KBM-7 (cell line): ENCODE results near the gene ADIRF.
"Not testable (repeated sequence)": the region's sequence is repeated elsewhere in the genome, so short reads cannot be mapped to it uniquely, and the experiment has no call there.

Experiments used
- DNase-seq: peaks from one replicate; pipeline ENCODE4 v3.0.0-alpha.2; 2015
- in situ Hi-C: fragments of 300-500 bp; cut with MboI; formaldehyde crosslinking; loops from 2 replicates; pipeline ENCODE4 v1.14.3; 2020; ENCODE audit warnings: low sequenced_read_pairs, low pct_unique_long_range_greater_than_20kb, mixed read lengths

ADIRF gene

DNA sequence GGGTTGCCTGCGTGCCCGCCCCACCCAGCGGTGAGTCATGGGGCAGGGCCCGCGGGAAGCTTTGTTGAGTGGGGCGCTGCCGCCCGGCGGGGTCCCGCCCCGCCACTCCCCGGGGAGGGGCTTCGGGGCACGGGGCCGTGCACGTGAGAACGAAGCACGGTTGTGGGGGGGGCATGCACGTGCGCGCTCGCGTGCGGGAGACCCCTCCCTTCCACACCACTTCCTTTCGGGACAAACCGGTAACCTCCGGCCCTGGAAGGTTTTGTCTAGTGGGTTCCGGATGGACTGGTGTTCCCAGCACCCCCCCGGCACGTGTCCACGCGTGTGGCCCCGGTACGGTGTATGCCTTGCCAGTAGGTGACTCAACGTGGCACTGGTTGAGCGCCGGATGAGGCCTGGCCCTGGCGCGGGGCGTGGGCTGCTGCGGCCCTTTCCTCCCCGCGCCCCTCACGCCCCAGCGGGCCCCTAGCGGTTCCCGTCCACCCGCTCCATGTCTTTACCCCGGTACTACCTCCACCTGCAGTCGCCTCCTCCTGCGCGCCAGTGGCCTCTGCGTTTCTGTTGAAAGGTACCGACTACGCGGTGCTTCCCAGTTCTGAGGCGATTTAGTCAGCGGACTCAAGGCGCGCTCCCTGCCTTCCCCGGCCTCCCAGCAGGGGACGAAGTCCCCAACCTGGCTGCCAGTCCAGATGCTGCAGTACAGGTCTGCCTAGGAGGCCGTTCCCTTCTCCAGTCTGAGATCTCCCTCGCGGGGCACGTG, 3.1 kb downstream of the ADIRF start:
- DNase-seq = no peak
- in situ Hi-C loops = no loop called here

DNA sequence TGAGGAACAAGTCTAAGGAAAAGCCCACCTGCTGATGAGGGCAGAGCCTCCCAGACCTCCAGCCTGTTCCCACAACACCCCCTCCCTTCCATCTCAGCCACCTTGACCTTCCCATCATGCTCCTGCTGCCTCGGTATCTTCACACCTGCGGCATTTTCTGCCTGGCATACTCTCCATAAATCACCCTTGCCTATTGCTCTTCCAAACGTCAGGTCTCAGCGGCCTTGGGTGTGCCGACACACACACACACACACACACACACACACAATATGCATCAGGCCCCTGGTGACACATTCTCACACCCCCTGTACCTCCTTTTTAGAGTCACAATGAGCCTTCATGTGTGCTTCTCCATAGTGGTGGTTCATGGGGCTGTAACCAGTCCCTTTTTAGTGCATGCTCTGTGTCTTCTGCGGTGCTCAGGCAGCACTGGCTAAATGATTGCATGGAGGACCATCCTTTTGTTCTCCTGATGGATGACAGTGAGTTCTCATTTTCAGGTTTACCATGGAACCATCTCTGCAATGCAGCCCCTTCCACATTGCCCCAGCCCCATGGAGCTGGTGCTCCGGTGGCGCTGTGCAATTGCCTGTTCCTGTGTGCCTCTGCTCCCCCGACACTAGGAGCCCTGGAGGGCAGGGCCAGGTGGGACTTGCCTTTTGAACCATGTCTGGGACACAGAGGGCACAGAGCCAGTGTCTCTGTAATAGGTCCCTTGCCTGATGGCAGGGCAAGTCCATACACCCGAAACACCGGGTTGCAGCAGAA, 4.5 kb downstream of the ADIRF start:
- DNase-seq = no peak
- in situ Hi-C loops = no loop called here

DNA sequence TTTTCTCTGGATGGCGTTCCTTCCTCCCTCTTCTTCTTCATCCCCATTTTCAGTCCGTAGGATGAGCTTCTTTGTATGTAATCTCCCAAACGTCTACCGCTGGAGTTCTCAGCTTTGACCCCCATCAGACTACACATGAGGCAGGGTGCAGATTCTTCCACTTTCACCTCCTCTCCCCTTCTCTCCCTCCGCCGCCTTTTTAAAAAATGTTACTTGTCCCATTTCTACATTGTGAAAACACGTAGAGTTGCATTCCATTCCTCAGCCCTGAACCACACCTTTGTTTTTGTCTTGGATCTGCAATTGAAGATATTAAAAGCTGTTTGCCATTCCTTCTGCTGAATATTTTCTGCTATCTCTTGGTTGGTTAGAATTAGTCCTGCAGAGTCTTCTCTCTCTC, 6.2 kb downstream of the ADIRF start:
- in situ Hi-C loops = no loop called here
- no peak for DNase-seq

- in situ Hi-C loops = no loop called here
- DNase-seq = no peak
These were observed 8.2 kb downstream of the ADIRF start for GRCh38 chr10:86976362-86977056.

DNA sequence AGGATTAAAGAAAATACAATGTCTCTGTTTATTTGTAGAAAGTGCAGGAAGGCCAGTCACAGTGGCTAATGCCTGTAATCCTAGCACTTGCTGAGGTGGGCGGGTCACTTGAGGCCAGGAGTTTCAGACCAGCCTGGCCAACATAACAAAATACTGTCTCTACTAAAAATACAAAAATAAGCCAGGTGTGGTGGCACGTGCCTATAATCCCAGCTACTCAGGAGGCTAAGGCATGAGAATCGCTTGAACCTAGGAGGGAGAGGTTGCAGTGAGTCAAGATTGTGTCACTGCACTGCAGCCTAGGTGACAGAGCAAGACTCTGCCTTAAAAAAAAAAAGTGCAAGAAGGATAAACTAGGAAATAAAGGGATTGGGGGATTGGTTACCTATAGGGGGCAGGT, 10.2 kb downstream of the ADIRF start:
- DNase-seq, in situ Hi-C loops: not testable (repeated sequence)

- in situ Hi-C loops = no loop called here
- no peak for DNase-seq
These were observed 11.1 kb downstream of the ADIRF start for GRCh38 chr10:86979296-86979818.

DNA sequence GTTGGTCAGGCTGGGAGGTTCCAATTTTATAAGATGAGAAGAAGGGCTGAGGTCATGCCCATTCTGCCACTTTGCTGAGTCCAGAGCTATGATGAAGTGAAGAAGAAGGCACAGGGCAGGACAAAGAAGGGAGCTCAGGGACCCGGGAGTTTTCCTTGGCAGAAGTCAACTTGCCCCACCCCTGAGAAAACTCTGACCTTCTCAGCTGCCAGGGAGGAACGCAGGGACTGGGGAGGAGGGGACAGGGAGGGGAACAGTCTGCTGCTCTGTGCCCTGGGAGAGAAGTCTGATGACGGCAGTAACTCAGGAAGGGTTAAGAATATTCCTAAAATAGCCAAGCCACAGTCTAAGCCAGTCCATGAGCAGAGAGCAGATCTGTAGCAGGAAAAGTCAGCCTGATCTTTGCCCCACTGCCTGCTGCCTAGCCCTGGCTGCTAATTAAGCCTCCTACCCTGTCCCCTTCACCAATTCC, 11.7 kb downstream of the ADIRF start:
- no peak for DNase-seq
- in situ Hi-C loops = no loop called here

GRCh38 chr10:86981020-86981419, 12.7 kb downstream of the ADIRF start:
- DNase-seq, in situ Hi-C loops: not testable (repeated sequence)

- DNase-seq = no peak
- in situ Hi-C loops = no loop called here
These were observed 13.4 kb downstream of the ADIRF start for GRCh38 chr10:86981716-86982115.

GRCh38 chr10:86984498-86984897, 16.2 kb downstream of the ADIRF start:
- in situ Hi-C loops = not testable (repeated sequence)

DNA sequence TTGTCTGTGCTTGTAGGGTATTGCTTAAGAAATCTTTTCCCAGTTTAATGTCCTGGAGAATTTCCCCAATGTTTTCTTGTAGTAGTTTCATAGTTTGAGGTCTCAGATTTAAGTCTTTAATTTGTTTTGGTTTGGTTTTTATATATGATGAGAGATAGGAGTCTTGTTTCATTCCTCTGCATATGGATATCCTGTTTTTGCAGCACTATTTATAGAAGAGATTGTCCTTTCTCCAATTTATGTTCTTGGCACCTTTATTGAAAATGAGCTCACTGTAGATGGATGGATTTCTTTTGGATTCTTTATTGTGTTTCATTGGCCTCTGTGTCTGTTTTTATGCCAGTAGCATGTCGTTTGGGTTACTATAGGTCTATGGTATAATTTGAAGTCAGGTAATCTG, 20.2 kb downstream of the ADIRF start:
- no peak for DNase-seq
- in situ Hi-C loops = no loop called here

More at GRCh38 chr10:86984498-86984897, 16.2 kb downstream of the ADIRF start:
- not testable (repeated sequence) for DNase-seq

GRCh38 chr10:86991362-86991761, 23.1 kb downstream of the ADIRF start:
- in situ Hi-C loops, DNase-seq: not testable (repeated sequence)

- in situ Hi-C loops = no loop called here
- no peak for DNase-seq
These were observed 24.2 kb downstream of the ADIRF start for GRCh38 chr10:86992456-86992855.

DNA sequence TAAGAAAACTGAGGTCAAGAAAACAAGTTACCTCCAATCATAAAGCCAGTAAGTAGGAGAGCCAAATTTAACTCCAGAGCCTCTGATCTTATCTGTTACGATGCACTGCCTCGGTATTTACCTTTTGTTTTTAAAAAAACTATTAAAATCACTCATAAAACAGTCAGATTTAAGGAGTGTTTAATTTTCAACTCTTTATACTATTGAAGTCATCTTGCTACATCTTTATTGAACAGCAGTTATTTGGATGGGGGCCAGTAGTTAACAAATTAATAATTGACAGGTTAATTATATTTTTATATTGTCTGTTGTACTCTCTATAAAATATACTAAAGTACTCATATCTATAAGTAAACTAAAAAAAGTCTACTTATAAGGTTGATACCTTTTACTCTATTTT, 24.6 kb downstream of the ADIRF start:
- in situ Hi-C loops = no loop called here
- DNase-seq = no peak

DNA sequence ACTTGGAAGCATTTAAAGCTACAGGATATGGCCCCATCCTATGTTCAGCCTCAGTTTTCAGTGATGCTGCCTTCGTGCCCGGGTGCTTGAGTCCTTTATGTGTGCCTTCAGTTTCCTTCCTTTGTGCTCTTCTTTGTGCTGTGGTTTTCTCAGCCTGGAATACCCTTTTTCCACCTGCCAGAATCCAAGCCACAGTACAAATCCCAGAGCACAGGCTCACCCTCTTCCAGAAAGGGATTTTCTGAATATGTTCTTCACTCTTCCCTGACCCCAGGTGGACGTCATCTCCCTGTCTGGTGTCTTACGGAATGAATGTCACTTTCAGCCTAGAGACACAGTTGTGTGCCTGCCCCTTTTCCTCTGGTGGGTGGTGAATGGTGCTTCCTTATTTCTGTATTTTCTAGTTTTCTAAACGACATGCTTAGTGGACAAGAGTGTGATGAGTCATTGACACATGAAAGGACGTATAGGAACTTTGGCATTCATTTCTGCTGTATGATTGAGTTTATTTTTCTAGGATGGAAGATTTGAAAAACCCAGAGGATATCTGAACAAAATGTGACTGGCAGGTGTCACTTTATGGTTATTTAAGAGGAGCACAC, 31.6 kb downstream of the ADIRF start:
- DNase-seq = peak; percentile 37
- in situ Hi-C loops = not testable (repeated sequence)

DNA sequence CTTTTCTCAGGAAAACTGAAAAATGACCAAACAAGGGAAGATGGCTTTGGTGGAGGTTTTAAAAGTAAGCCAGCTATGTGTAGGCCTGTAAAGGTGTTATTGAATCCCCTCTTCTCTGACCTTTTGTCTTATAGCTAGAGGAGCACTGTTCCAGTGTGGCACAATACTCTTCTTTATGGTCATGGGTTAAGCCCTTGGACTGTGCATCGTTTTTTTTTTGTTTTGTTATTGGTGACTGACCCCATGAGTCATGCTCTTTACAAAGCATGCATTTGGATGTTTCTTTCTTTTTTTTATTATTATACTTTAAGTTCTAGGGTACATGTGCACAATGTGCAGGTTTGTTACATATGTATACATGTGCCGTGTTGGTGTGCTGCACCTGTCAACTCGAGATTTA, 32.2 kb downstream of the ADIRF start:
- in situ Hi-C loops = no loop called here
- DNase-seq = no peak

DNA sequence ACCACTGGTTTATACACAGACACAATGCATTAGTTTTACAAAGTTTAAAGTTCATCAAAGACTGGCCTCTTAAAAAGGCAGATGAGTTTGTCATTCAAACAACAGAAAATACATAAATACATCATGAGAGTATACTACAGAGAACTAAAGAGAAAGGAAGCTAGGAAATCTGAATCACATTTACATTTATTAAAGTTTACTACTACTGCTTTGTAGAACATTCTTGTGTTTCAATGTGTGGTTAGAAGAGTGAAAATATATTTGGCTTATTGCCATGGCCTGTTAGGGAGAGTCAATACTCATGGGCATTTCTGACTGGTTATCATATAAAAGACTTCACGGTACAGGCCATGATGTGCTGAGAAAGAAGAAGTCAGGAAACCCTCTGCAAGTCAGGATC, 38.8 kb downstream of the ADIRF start:
- in situ Hi-C loops, DNase-seq: not testable (repeated sequence)

- in situ Hi-C loops, DNase-seq: not testable (repeated sequence)
These were observed 39.4 kb downstream of the ADIRF start for GRCh38 chr10:87007674-87008073.

GRCh38 chr10:87008303-87008702, 40.0 kb downstream of the ADIRF start:
- DNase-seq, in situ Hi-C loops: not testable (repeated sequence)
